ENCODE data around the gene GNB3. TPM values are rescaled to one million over a fixed set of nuclear protein-coding genes. Genes with fewer than 3 reads are reported as not detected.

Gene GNB3
- total and polyA plus RNA-seq, 4 donors, result under 0.01 to 0.12 TPM; not detected in 2

DNA sequence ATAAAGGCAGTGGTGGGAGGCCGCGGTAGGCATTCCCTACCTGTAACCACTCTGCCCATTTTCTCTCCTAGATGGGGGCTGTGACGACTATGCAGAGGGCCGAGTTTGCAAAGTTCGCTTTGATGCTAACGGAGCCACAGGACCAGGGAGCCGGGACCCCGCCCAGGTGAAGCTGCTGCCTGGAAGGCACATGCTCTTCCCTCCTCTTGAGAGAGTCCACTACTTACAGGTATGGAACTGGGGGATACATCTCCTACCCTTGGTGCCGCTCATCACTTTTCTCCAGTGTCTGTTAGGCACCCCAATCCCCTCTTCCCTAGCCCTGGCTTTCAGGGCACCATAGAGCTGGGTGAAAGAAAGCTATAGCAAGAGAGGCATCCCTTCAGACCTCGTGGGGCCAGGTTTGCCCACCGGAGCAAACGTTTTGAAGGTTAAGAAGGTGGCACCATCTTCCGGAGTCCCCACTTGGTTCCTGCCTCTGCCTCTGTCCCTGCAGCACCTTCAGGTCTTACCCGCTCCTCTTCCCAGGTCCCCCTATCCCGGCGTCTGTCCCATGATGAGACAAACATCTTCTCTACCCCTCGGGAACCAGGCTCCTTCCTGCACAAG lies 14.5 kb upstream of the GNB3 start (continued):
- TF ChIP-seq GABPA (IDR thresholded peaks at IDR 0.05 in 1 of 2, conservative IDR thresholded peaks at IDR 0.05 in 1 of 2), result no peak

DNA sequence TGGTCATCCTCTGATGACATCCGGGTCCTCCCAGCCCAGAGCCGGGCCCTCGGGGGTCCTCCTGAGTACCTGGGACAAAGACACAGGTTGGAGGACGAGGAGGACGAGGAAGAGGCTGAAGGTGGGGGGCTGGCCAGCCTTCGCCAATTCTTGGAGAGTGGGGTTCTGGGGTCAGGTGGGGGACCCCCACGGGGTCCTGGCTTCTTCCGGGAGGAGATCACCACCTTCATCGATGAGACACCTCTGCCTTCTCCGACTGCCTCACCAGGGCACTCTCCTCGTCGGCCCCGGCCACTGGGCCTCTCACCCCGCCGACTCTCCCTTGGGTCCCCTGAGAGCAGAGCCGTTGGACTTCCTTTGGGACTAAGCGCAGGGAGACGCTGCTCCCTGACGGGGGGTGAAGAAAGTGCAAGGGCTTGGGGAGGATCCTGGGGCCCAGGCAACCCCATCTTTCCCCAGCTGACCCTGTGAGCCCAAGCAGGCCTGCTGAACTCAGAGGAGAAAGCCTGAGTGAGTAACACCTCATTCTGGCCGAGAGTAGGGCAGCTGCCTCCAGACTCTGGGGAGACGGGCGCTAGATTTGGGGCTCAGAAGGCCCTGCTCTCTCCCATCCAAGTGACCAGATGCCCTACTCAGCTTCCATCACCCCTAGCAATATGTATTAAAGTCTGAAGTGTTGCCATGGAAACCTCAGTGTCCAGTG lies 13.8 kb upstream of the GNB3 start:
- no peak for DNase-seq (ENCODE audit: low spot score)
- H3K4me1 ChIP-seq (ENCODE audit: control insufficient read depth in 4 of 4, insufficient read depth in 4 of 4, low read length in 3 of 4), result peaks cover 5 to 24% (median 14%) of the 10 kb centered on the region in 4 donors

More for the DNA sequence above, 13.8 kb upstream of the GNB3 start:
- Histone ChIP-seq H3K4me3 (ENCODE audit: low read depth in 1 of 3, low read length in 3 of 3) (no peak overlapping the region), H3K9me3 (ENCODE audit: control insufficient read depth in 4 of 4, low read length in 3 of 4) (no peaks in the 10 kb centered on the region), H3K27ac (ENCODE audit: low read depth in 1 of 2, low read length in 2 of 2) (no peak overlapping the region), H3K27me3 (ENCODE audit: control insufficient read depth in 4 of 4, insufficient read depth in 4 of 4, low read length in 3 of 4) (peaks cover 0 to 2% (median 0%) of the 10 kb centered on the region in 4 donors), H3K9ac (ENCODE audit: low read depth in 1 of 2, low read length in 2 of 2) (no peak overlapping the region), H3K36me3 (ENCODE audit: control insufficient read depth in 4 of 4, insufficient read depth in 3 of 4, low read depth in 1 of 4, low read length in 3 of 4) (no peaks in the 10 kb centered on the region)
- TF ChIP-seq, protein P1, sequence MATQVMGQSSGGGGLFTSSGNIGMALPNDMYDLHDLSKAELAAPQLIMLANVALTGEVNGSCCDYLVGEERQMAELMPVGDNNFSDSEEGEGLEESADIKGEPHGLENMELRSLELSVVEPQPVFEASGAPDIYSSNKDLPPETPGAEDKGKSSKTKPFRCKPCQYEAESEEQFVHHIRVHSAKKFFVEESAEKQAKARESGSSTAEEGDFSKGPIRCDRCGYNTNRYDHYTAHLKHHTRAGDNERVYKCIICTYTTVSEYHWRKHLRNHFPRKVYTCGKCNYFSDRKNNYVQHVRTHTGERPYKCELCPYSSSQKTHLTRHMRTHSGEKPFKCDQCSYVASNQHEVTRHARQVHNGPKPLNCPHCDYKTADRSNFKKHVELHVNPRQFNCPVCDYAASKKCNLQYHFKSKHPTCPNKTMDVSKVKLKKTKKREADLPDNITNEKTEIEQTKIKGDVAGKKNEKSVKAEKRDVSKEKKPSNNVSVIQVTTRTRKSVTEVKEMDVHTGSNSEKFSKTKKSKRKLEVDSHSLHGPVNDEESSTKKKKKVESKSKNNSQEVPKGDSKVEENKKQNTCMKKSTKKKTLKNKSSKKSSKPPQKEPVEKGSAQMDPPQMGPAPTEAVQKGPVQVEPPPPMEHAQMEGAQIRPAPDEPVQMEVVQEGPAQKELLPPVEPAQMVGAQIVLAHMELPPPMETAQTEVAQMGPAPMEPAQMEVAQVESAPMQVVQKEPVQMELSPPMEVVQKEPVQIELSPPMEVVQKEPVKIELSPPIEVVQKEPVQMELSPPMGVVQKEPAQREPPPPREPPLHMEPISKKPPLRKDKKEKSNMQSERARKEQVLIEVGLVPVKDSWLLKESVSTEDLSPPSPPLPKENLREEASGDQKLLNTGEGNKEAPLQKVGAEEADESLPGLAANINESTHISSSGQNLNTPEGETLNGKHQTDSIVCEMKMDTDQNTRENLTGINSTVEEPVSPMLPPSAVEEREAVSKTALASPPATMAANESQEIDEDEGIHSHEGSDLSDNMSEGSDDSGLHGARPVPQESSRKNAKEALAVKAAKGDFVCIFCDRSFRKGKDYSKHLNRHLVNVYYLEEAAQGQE (IDR thresholded peaks at IDR 0.05), result no peak
- TF ChIP-seq JUND (IDR thresholded peaks at IDR 0.05), result no peak
- TF ChIP-seq, protein P2, sequence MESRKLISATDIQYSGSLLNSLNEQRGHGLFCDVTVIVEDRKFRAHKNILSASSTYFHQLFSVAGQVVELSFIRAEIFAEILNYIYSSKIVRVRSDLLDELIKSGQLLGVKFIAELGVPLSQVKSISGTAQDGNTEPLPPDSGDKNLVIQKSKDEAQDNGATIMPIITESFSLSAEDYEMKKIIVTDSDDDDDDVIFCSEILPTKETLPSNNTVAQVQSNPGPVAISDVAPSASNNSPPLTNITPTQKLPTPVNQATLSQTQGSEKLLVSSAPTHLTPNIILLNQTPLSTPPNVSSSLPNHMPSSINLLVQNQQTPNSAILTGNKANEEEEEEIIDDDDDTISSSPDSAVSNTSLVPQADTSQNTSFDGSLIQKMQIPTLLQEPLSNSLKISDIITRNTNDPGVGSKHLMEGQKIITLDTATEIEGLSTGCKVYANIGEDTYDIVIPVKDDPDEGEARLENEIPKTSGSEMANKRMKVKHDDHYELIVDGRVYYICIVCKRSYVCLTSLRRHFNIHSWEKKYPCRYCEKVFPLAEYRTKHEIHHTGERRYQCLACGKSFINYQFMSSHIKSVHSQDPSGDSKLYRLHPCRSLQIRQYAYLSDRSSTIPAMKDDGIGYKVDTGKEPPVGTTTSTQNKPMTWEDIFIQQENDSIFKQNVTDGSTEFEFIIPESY (IDR thresholded peaks at IDR 0.05), result no peak
- no peak for TF ChIP-seq YY1 (IDR thresholded peaks at IDR 0.05)
- TF ChIP-seq GABPA (IDR thresholded peaks at IDR 0.05 in 1 of 2, conservative IDR thresholded peaks at IDR 0.05 in 1 of 2), result no peak
- TF ChIP-seq FOXA1 (IDR thresholded peaks at IDR 0.05), result no peak
- TF ChIP-seq, protein P3, sequence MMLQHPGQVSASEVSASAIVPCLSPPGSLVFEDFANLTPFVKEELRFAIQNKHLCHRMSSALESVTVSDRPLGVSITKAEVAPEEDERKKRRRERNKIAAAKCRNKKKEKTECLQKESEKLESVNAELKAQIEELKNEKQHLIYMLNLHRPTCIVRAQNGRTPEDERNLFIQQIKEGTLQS (IDR thresholded peaks at IDR 0.05), result no peak
- no peak for TF ChIP-seq RXRA (IDR thresholded peaks at IDR 0.05)
- TF ChIP-seq, protein P4, sequence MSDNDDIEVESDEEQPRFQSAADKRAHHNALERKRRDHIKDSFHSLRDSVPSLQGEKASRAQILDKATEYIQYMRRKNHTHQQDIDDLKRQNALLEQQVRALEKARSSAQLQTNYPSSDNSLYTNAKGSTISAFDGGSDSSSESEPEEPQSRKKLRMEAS (IDR thresholded peaks at IDR 0.05), result no peak
- no peak for TF ChIP-seq FOXA2 (IDR thresholded peaks at IDR 0.05)
- no peak for TF ChIP-seq RAD21 (IDR thresholded peaks at IDR 0.05)
- no peak for TF ChIP-seq EGR1 (IDR thresholded peaks at IDR 0.05; ENCODE audit: low read depth in 2 of 2)
- TF ChIP-seq NR2F2 (IDR thresholded peaks at IDR 0.05), result no peak
- TF ChIP-seq SP1 (IDR thresholded peaks at IDR 0.05), result no peak
- TF ChIP-seq HNF4G (IDR thresholded peaks at IDR 0.05), result no peak
- TF ChIP-seq, protein P5, sequence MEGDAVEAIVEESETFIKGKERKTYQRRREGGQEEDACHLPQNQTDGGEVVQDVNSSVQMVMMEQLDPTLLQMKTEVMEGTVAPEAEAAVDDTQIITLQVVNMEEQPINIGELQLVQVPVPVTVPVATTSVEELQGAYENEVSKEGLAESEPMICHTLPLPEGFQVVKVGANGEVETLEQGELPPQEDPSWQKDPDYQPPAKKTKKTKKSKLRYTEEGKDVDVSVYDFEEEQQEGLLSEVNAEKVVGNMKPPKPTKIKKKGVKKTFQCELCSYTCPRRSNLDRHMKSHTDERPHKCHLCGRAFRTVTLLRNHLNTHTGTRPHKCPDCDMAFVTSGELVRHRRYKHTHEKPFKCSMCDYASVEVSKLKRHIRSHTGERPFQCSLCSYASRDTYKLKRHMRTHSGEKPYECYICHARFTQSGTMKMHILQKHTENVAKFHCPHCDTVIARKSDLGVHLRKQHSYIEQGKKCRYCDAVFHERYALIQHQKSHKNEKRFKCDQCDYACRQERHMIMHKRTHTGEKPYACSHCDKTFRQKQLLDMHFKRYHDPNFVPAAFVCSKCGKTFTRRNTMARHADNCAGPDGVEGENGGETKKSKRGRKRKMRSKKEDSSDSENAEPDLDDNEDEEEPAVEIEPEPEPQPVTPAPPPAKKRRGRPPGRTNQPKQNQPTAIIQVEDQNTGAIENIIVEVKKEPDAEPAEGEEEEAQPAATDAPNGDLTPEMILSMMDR (IDR thresholded peaks at IDR 0.05; ENCODE audit: low read depth, low read length, missing input control), result no peak
- no peak for TF ChIP-seq HNF4A (conservative IDR thresholded peaks at IDR 0.05)
- TF ChIP-seq TAF1 (conservative IDR thresholded peaks at IDR 0.05), result no peak
- 84% methylated on average over 22 of the region's 22 CpGs for WGBS
